ENCODE measurements around the gene USF1. TPM values are rescaled to one million over a fixed set of nuclear protein-coding genes. Genes with fewer than 3 reads are reported as not detected.
"Not testable (repeated sequence)": the region's sequence is repeated elsewhere in the genome, so short reads cannot be mapped to it uniquely, and the experiment has no call there.

Gene USF1
- total RNA-seq, 2 experiments from 2014 or later, result 60.9 to 83.1 TPM

- intact Hi-C loops (cut with micrococcal nuclease; ENCODE audit: unreplicated experiment); CTCF ChIA-PET (ENCODE audit: unreplicated experiment): not testable (repeated sequence)
- POLR2A ChIA-PET, result interaction anchor here (1.0 kb wide), 1 partner anchor 8 kb away, joined by 6 read pairs; no protein-coding TSS in a partner anchor
Measured at GRCh38 chr1:161026954-161027353, 18.8 kb downstream of the USF1 start.

GRCh38 chr1:161022432-161022831, 23.3 kb downstream of the USF1 start:
- DNase-seq (ENCODE audit: low spot score); H3K27ac ChIP-seq (ENCODE audit: low read depth, low read length, poor library complexity, severe bottlenecking); BruUV-seq (replicated peaks); H3K9me3 ChIP-seq (ENCODE audit: low read length); H3K4me3 ChIP-seq (ENCODE audit: low read depth, low read length, poor library complexity, severe bottlenecking); CTCF ChIA-PET (ENCODE audit: unreplicated experiment); H3K4me2 ChIP-seq (ENCODE audit: low read length); H3K36me3 ChIP-seq (ENCODE audit: insufficient read depth, low read length); intact Hi-C loops (cut with micrococcal nuclease; ENCODE audit: unreplicated experiment); H4K20me1 ChIP-seq (ENCODE audit: insufficient read depth, low read length); H3K79me2 ChIP-seq (ENCODE audit: insufficient read depth, low read depth, low read length); H2AFZ ChIP-seq (ENCODE audit: low read length); H3K9me2 ChIP-seq (ENCODE audit: insufficient read depth, low read length): not testable (repeated sequence)
- H3K4me1 ChIP-seq (ENCODE audit: insufficient read depth, low read length, poor library complexity, severe bottlenecking), result peaks cover 24% of the 10 kb centered on the region
- POLR2A ChIA-PET, result interaction anchor here (1.0 to 2.0 kb wide), 3 partner anchors 9 to 35 kb away, joined by 4 to 7 read pairs (median 6); partner anchors contain the start of gene USF1

More at GRCh38 chr1:161026954-161027353, 18.8 kb downstream of the USF1 start:
- not testable (repeated sequence) for H3K9me2 ChIP-seq (ENCODE audit: insufficient read depth, low read length); BruUV-seq (replicated peaks); H4K20me1 ChIP-seq (ENCODE audit: insufficient read depth, low read length); H3K36me3 ChIP-seq (ENCODE audit: insufficient read depth, low read length); H3K27ac ChIP-seq (ENCODE audit: low read depth, low read length, poor library complexity, severe bottlenecking); H2AFZ ChIP-seq (ENCODE audit: low read length); H3K4me1 ChIP-seq (ENCODE audit: insufficient read depth, low read length, poor library complexity, severe bottlenecking); H3K9me3 ChIP-seq (ENCODE audit: low read length); H3K4me3 ChIP-seq (ENCODE audit: low read depth, low read length, poor library complexity, severe bottlenecking); DNase-seq (ENCODE audit: low spot score); H3K79me2 ChIP-seq (ENCODE audit: insufficient read depth, low read depth, low read length); H3K4me2 ChIP-seq (ENCODE audit: low read length)

GRCh38 chr1:161021970-161022353, 23.8 kb downstream of the USF1 start:
- H3K9me3 ChIP-seq (ENCODE audit: low read length), result no peaks in the 10 kb centered on the region
- ChIA-PET POLR2A (interaction anchor here (1.1 to 2.0 kb wide), 5 partner anchors 9 to 25 kb away, joined by 3 to 9 read pairs (median 7); partner anchors contain the start of gene USF1), CTCF (ENCODE audit: unreplicated experiment) (interaction anchor here (1.3 kb wide), 1 partner anchor 17 kb away, joined by 3 read pairs; the partner anchor contains the start of gene TSTD1)
- peak overlapping the region; percentile 93; the same call in 1 of the 2 replicates for H2AFZ ChIP-seq (ENCODE audit: low read length)
- H3K27ac ChIP-seq (ENCODE audit: low read depth, low read length, poor library complexity, severe bottlenecking), result no peak overlapping the region
- no peaks in the 10 kb centered on the region for H4K20me1 ChIP-seq (ENCODE audit: insufficient read depth, low read length)
- H3K4me1 ChIP-seq (ENCODE audit: insufficient read depth, low read length, poor library complexity, severe bottlenecking), result peaks cover 24% of the 10 kb centered on the region
- TF ChIP-seq CTCF (conservative IDR thresholded peaks at IDR 0.05; ENCODE audit: low read length), result no peak
- TF ChIP-seq EZH2phosphoT487 (IDR thresholded peaks at IDR 0.05; ENCODE audit: borderline replicate concordance, low read depth, low read length), result no peak
- H3K79me2 ChIP-seq (ENCODE audit: insufficient read depth, low read depth, low read length), result no peaks in the 10 kb centered on the region
- BruUV-seq (replicated peaks), result no TSS peak
- no peak for DNase-seq (ENCODE audit: low spot score)
- no peaks in the 10 kb centered on the region for H3K36me3 ChIP-seq (ENCODE audit: insufficient read depth, low read length)
- intact Hi-C loops (cut with micrococcal nuclease; ENCODE audit: unreplicated experiment), result loop anchor here (1.0 kb wide), 1 partner anchor 9 kb away; no protein-coding TSS in a partner anchor
- H3K4me2 ChIP-seq (ENCODE audit: low read length), result peak overlapping the region; percentile 98
- peak overlapping the region; percentile 74 for H3K4me3 ChIP-seq (ENCODE audit: low read depth, low read length, poor library complexity, severe bottlenecking)
- H3K9me2 ChIP-seq (ENCODE audit: insufficient read depth, low read length), result no peaks in the 10 kb centered on the region
